Adrenal gland (tissue), 5 donors: Measurements from ENCODE around the gene TMEM175.

Experiments used
- POLR2A ChIP-seq, 2 donors: fragments of 450-650 bp; IDR thresholded peaks; one replicate each; pipeline ENCODE4 v1.6.1; 2017; ENCODE audit warnings: antibody characterized with exemption in 2 of 2, mild to moderate bottlenecking in 2 of 2, moderate library complexity in 1 of 2
- TF ChIP-seq, protein P1 (sequence below), 6 experiments: fragments of 450-650 bp in 4 of 6; fragments of 200-600 bp in 2 of 6; sonication (generic) in 1 of 6; IDR thresholded peaks; 1 replicate in 5 of 6; 2 replicates in 1 of 6; pipeline versions ENCODE4 v1.5.1 to v1.8.0; 2016 to 2021; ENCODE audit warnings: antibody characterized with exemption in 6 of 6, mild to moderate bottlenecking in 2 of 6, moderate library complexity in 1 of 6
- donor health status: DM: no; HTN: no; CAD: no.

GRCh38 chr4:888029-888428, 44.2 kb upstream of the TMEM175 start:
- TF ChIP-seq, protein P1, sequence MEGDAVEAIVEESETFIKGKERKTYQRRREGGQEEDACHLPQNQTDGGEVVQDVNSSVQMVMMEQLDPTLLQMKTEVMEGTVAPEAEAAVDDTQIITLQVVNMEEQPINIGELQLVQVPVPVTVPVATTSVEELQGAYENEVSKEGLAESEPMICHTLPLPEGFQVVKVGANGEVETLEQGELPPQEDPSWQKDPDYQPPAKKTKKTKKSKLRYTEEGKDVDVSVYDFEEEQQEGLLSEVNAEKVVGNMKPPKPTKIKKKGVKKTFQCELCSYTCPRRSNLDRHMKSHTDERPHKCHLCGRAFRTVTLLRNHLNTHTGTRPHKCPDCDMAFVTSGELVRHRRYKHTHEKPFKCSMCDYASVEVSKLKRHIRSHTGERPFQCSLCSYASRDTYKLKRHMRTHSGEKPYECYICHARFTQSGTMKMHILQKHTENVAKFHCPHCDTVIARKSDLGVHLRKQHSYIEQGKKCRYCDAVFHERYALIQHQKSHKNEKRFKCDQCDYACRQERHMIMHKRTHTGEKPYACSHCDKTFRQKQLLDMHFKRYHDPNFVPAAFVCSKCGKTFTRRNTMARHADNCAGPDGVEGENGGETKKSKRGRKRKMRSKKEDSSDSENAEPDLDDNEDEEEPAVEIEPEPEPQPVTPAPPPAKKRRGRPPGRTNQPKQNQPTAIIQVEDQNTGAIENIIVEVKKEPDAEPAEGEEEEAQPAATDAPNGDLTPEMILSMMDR (IDR thresholded peaks at IDR 0.05): no peak
- no peak for TF ChIP-seq POLR2A (IDR thresholded peaks at IDR 0.05)
